ENCODE measurements around the gene ZNF275.

Gene ZNF275

DNA sequence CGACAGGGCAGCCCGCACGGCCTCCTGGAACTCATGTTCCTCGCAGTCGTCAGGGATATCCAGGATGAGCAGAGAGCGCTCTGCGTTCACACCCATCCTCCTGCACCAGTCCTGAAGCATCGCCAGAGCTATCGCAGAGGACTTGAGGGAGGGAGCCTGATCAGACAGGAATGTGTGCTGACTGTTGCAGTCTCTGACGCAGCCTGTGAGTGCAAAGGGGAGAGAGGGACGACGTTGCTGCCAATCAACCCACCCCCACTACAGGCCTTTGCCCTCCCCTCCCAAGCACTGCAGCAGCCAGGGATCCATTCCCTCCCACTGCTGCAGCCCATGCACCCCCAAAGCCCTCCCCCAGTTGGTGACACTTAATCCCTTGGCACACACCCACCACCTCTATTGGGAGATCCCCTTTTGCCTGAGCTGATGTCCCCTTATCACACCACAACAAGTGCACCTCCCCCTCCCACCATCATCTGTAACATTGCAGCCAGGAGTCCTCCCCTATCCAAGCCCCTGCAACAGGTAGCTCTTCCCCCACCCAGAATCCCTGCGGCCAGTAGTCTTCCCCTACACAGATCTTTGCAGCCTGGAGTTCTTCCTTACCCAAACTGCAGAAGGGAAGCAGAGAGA is 13.3 kb upstream of the ZNF275 start:
- TF ChIP-seq, protein P1, sequence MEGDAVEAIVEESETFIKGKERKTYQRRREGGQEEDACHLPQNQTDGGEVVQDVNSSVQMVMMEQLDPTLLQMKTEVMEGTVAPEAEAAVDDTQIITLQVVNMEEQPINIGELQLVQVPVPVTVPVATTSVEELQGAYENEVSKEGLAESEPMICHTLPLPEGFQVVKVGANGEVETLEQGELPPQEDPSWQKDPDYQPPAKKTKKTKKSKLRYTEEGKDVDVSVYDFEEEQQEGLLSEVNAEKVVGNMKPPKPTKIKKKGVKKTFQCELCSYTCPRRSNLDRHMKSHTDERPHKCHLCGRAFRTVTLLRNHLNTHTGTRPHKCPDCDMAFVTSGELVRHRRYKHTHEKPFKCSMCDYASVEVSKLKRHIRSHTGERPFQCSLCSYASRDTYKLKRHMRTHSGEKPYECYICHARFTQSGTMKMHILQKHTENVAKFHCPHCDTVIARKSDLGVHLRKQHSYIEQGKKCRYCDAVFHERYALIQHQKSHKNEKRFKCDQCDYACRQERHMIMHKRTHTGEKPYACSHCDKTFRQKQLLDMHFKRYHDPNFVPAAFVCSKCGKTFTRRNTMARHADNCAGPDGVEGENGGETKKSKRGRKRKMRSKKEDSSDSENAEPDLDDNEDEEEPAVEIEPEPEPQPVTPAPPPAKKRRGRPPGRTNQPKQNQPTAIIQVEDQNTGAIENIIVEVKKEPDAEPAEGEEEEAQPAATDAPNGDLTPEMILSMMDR (IDR thresholded peaks at IDR 0.05; ENCODE audit: insufficient read depth, missing control alignments) = no peak
- DNase-seq (ENCODE audit: insufficient read length, low spot score) (no peak), FAIRE-seq (no peak)

DNA sequence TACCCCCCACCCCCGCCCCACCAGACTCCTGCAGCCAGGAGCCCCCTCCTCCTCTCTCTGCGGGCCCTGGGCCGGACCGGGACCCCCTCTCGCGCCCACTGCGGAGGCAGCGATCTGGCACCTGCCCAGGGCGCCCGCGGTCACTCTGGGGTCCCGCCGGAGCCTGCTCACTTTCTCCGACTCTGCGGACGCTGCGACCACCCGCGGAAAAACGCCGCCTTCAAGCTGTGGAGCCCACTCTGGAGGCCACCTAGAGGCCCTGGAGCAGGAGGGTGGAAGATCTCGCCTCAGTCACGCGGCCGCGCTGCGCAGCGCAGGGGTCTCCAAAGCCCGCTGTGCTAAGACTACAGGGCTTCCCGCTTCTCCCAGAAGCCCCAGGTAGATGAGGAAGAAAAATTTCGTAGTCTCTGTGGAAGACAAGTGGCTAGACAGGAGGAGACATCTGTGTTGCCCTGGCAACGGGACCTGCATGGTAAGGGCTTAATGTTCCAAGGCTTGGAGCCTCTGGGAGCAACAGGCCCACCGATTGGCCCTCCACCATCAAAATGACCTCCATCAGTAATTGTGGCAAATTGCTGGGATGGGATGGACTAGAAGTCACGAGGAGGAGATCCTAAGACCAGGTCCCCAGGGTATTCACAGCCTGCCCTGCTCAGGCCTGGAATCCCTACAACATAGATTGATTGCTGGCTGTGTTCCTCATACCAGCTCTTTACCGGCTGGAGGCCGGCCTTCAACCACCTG is 12.4 kb upstream of the ZNF275 start, which contains the start of gene PNMA6F:
Gene PNMA6F, minus strand, starts transcription at position 387 of the 744 bp plus-strand sequence. CDS start 1,093 bp downstream, outside the sequence.
- no peak for FAIRE-seq
- TF ChIP-seq, protein P1 (IDR thresholded peaks at IDR 0.05; ENCODE audit: insufficient read depth, missing control alignments) = no peak
- DNase-seq (ENCODE audit: insufficient read length, low spot score) = no peak

DNA sequence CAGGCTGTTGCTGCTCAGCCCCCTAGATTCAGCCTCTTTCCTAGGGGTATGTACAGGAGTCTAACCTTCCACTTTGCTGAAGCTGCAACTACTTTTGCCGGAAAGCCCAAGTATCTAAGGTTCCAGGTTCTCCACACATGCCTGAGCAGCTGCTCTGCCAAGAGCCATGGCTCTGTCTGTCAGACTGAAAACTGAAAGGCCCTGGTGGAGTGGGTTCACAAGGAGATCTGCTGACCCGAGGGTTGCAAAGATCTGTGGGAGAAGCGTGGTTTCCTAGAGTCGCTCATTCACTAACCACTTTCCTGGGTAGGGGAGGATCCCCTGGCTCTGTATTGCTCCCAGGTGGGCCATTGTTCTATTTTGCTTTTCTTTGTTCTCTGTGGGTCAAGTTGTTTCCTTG is 6.4 kb upstream of the ZNF275 start:
- TF ChIP-seq, protein P1 (IDR thresholded peaks at IDR 0.05; ENCODE audit: insufficient read depth, missing control alignments) = no peak
- no peak for DNase-seq (ENCODE audit: insufficient read length, low spot score)
- no peak for FAIRE-seq

DNA sequence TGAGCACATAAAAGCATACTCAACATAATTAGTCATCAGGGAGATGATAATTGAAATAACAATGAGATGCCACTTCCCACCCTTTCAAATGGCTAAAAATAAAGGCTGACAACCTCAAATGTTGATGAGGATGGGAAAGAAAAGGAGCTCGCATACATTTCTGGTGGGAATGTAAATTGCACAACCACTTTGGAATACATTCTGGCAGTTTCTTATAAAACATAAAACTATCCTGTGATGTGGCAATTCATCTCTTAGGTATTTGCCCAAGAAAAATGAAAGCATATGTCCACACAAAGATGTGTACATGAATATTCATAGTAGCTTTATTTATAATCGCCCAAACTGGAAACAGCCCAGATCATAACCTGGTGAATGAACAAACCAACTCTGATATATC is 687 bp upstream of the ZNF275 start:
- FAIRE-seq = no peak
- TF ChIP-seq, protein P1 (IDR thresholded peaks at IDR 0.05; ENCODE audit: insufficient read depth, missing control alignments) = no peak
- DNase-seq (ENCODE audit: insufficient read length, low spot score) = no peak

DNA sequence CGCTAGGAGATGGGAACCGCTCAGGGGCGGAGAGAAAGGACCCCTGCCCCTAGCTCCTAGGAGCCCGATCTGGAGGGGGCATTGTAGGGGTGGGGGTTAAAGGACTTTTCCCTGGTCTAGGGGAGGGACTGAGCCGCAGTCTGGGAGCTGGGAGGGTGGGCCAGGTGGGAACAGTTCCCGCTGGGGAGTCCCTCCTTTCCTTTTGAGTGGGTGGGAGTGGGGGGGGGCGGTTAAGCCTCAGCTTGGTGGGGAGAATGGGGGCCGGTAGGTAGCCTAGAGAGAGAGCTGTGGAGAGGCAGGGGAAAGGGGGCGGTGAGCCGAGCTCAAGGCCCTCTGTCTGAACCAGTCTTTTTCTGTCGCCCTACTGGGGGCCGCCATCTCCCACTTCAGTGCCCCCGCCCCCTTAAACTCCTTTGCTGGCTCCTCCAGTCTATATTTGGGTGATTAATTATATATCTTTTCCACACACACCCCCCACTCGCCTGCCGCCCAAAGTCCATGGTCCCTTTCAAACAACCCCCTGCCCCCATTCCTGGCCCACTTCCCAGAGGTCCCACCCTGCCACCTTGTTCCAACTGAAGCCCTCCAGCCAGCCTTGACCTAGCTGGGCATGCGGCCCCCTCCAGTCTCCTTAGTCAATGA is 822 bp downstream of the ZNF275 start:
- DNase-seq (ENCODE audit: insufficient read length, low spot score) (no peak), FAIRE-seq (no peak)
- TF ChIP-seq, protein P1 (IDR thresholded peaks at IDR 0.05; ENCODE audit: insufficient read depth, missing control alignments) = no peak

DNA sequence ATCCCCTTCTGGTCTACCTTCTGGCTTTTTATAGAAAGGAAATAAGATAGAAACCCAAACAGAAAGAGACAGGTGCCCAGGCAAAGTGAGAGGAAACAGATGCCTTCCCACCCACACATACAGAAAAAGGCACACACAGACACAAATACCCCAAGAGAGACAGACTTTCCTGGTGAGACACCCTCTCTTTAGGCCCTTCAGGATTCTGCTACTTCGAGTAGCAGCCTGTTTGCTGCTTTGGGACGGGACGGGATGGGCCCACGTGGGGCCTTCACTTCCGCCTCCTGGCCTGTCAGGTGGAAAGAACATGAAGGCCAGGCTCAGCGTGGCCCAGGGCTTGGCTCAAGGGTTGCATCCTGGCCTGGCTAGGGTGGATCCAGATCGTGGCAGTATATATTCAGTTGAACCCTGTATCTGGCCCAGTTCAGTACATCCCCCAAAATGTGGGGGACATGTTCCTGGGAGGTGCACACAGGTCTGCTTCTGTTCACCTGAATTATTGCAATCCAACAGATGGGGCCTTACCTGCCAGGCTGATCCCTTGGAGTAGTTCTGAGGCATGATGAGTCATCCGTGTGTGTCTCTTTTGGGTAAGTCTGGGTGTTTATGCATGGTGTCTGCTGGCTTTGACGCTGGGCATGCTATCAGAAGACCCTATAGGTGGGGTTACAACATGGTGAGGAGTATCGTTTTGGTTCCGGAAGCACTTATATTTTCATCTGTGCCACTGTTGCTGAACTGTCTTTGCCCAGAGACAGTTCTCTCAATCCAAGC is 2.4 kb downstream of the ZNF275 start:
- TF ChIP-seq, protein P1 (IDR thresholded peaks at IDR 0.05; ENCODE audit: insufficient read depth, missing control alignments) = no peak
- FAIRE-seq (no peak), DNase-seq (ENCODE audit: insufficient read length, low spot score) (no peak)
